ENCODE data around the gene PLXNA2.
A peak's percentile ranks its signal among the peaks of the same experiment; 100 is the strongest.

PLXNA2 gene

GRCh38 chr1:208134491-208134890, 109.7 kb downstream of the PLXNA2 start:
- no peaks in the 10 kb centered on the region for H3K4me1 ChIP-seq (ENCODE audit: insufficient read depth, low read length)
- ATAC-seq (ENCODE audit: insufficient read depth, low read depth) (no peak), DNase-seq (no peak)
- H3K9me3 ChIP-seq (ENCODE audit: insufficient read depth, low read length, severe bottlenecking) = no peaks in the 10 kb centered on the region
- no peak overlapping the region for H3K4me3 ChIP-seq (ENCODE audit: low read depth in 1 of 2, low read length in 2 of 2)
- H3K36me3 ChIP-seq (ENCODE audit: insufficient read depth, low read length) = no peaks in the 10 kb centered on the region
- TF ChIP-seq, protein P1, sequence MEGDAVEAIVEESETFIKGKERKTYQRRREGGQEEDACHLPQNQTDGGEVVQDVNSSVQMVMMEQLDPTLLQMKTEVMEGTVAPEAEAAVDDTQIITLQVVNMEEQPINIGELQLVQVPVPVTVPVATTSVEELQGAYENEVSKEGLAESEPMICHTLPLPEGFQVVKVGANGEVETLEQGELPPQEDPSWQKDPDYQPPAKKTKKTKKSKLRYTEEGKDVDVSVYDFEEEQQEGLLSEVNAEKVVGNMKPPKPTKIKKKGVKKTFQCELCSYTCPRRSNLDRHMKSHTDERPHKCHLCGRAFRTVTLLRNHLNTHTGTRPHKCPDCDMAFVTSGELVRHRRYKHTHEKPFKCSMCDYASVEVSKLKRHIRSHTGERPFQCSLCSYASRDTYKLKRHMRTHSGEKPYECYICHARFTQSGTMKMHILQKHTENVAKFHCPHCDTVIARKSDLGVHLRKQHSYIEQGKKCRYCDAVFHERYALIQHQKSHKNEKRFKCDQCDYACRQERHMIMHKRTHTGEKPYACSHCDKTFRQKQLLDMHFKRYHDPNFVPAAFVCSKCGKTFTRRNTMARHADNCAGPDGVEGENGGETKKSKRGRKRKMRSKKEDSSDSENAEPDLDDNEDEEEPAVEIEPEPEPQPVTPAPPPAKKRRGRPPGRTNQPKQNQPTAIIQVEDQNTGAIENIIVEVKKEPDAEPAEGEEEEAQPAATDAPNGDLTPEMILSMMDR (IDR thresholded peaks at IDR 0.05; ENCODE audit: borderline replicate concordance, extremely low read depth, low read length, poor library complexity, severe bottlenecking) = no peak
- no peak for TF ChIP-seq EZH2 (IDR thresholded peaks at IDR 0.05; ENCODE audit: borderline replicate concordance, low read depth, low read length, severe bottlenecking)
- H3K9ac ChIP-seq (ENCODE audit: low read depth, low read length) = no peak overlapping the region
- no peak overlapping the region for H2AFZ ChIP-seq (ENCODE audit: low read depth, low read length)
- H3K27me3 ChIP-seq (ENCODE audit: insufficient read depth, low read length, poor library complexity) = peaks cover 42% of the 10 kb centered on the region
- no peak overlapping the region for H3K4me2 ChIP-seq (ENCODE audit: insufficient read depth, low read length)
- H3K79me2 ChIP-seq (ENCODE audit: insufficient read depth, low read length) = no peaks in the 10 kb centered on the region
- no peak overlapping the region for H3K27ac ChIP-seq (ENCODE audit: low read length)
- H4K20me1 ChIP-seq (ENCODE audit: insufficient read depth, low read length) = no peaks in the 10 kb centered on the region

DNA sequence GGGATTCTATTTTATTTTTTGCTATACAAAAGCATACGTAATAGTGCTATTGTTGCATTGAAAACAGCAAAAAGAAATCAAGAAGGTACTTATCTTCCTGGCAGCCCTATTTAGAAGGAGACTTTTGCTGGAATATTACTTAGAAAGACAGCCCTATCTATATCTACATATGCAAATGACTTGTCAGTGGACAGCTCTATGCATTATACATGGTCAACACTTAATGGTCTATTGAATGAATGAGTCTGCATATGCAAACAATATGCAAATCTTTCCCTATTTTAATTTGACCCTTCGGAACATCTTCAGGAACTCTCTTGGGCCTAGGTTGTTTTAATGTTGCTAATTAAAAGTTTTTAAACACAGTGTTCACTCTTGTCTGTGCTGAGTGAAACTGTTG, 110.8 kb downstream of the PLXNA2 start:
- no peaks in the 10 kb centered on the region for H3K36me3 ChIP-seq (ENCODE audit: insufficient read depth, low read length)
- no peak overlapping the region for H3K4me3 ChIP-seq (ENCODE audit: low read depth in 1 of 2, low read length in 2 of 2)
- H3K9ac ChIP-seq (ENCODE audit: low read depth, low read length) = no peak overlapping the region
- H3K4me1 ChIP-seq (ENCODE audit: insufficient read depth, low read length) = no peaks in the 10 kb centered on the region
- H3K27me3 ChIP-seq (ENCODE audit: insufficient read depth, low read length, poor library complexity) = peaks cover 41% of the 10 kb centered on the region
- no peak overlapping the region for H3K4me2 ChIP-seq (ENCODE audit: insufficient read depth, low read length)
- DNase-seq (no peak), ATAC-seq (ENCODE audit: insufficient read depth, low read depth) (no peak)
- no peak overlapping the region for H2AFZ ChIP-seq (ENCODE audit: low read depth, low read length)
- H3K27ac ChIP-seq (ENCODE audit: low read length) = no peak overlapping the region
- H4K20me1 ChIP-seq (ENCODE audit: insufficient read depth, low read length) = no peaks in the 10 kb centered on the region
- TF ChIP-seq, protein P1 (IDR thresholded peaks at IDR 0.05; ENCODE audit: borderline replicate concordance, extremely low read depth, low read length, poor library complexity, severe bottlenecking) = no peak
- TF ChIP-seq EZH2 (IDR thresholded peaks at IDR 0.05; ENCODE audit: borderline replicate concordance, low read depth, low read length, severe bottlenecking) = no peak
- H3K79me2 ChIP-seq (ENCODE audit: insufficient read depth, low read length) = no peaks in the 10 kb centered on the region
- no peaks in the 10 kb centered on the region for H3K9me3 ChIP-seq (ENCODE audit: insufficient read depth, low read length, severe bottlenecking)

GRCh38 chr1:208132287-208132882, 111.8 kb downstream of the PLXNA2 start:
- H2AFZ ChIP-seq (ENCODE audit: low read depth, low read length) = no peak overlapping the region
- no peak overlapping the region for H3K4me2 ChIP-seq (ENCODE audit: insufficient read depth, low read length)
- H3K9me3 ChIP-seq (ENCODE audit: insufficient read depth, low read length, severe bottlenecking) = no peaks in the 10 kb centered on the region

More at GRCh38 chr1:208132287-208132882, 111.8 kb downstream of the PLXNA2 start:
- Histone ChIP-seq H4K20me1 (ENCODE audit: insufficient read depth, low read length) (no peaks in the 10 kb centered on the region), H3K9ac (ENCODE audit: low read depth, low read length) (no peak overlapping the region), H3K4me1 (ENCODE audit: insufficient read depth, low read length) (no peaks in the 10 kb centered on the region), H3K4me3 (ENCODE audit: low read depth in 1 of 2, low read length in 2 of 2) (no peak overlapping the region), H3K36me3 (ENCODE audit: insufficient read depth, low read length) (no peaks in the 10 kb centered on the region), H3K79me2 (ENCODE audit: insufficient read depth, low read length) (no peaks in the 10 kb centered on the region), H3K27me3 (ENCODE audit: insufficient read depth, low read length, poor library complexity) (peaks cover 44% of the 10 kb centered on the region), H3K27ac (ENCODE audit: low read length) (no peak overlapping the region)
- TF ChIP-seq, protein P1 (IDR thresholded peaks at IDR 0.05; ENCODE audit: borderline replicate concordance, extremely low read depth, low read length, poor library complexity, severe bottlenecking) = peak; percentile 84
- no peak for TF ChIP-seq EZH2 (IDR thresholded peaks at IDR 0.05; ENCODE audit: borderline replicate concordance, low read depth, low read length, severe bottlenecking)
- peak; percentile 87 for ATAC-seq (ENCODE audit: insufficient read depth, low read depth)
- peak; percentile 51 for DNase-seq
